ENCODE results near the gene CCR7. TPM values are rescaled to one million over a fixed set of nuclear protein-coding genes. Genes with fewer than 3 reads are reported as not detected.
A peak's percentile ranks its signal among the peaks of the same experiment; 100 is the strongest.

Gene CCR7
- total RNA-seq, 2 donors from 2014 or later: 0.53 TPM; not detected in 1

GRCh38 chr17:40582328-40582901 is 17.1 kb upstream of the CCR7 start:
- H3K4me3 ChIP-seq (ENCODE audit: low read length): no peak overlapping the region
- no peaks in the 10 kb centered on the region for H3K36me3 ChIP-seq (ENCODE audit: control insufficient read depth, insufficient read depth, low read length)
- H3K9me3 Mint-ChIP-seq: peaks cover 23% of the 10 kb centered on the region
- peak; percentile 39 for DNase-seq
- H3K9me3 ChIP-seq (ENCODE audit: control insufficient read depth, low read length): peaks cover 13% of the 10 kb centered on the region
- no peaks in the 10 kb centered on the region for H3K36me3 Mint-ChIP-seq (ENCODE audit: low read depth)
- H3K27me3 Mint-ChIP-seq (ENCODE audit: insufficient read depth): peaks cover 19% of the 10 kb centered on the region
- 86 to 89% methylated on average over 7 to 11 of the region's 11 CpGs for WGBS, 2 experiments (ENCODE audit: insufficient coverage in 1 of 2, insufficient read length in 1 of 2)
- no peak overlapping the region for H3K9ac ChIP-seq (ENCODE audit: extremely low read depth, low read length, poor library complexity, severe bottlenecking)
- no peak for TF ChIP-seq CTCF (conservative IDR thresholded peaks at IDR 0.05)
- H3K4me3 Mint-ChIP-seq: no peak overlapping the region
- H3K27me3 ChIP-seq (ENCODE audit: control insufficient read depth, insufficient read depth, low read length, poor library complexity, severe bottlenecking): no peaks in the 10 kb centered on the region
- peaks cover 2% of the 10 kb centered on the region for H3K4me1 Mint-ChIP-seq
- no peak overlapping the region for H3K27ac Mint-ChIP-seq
- no peaks in the 10 kb centered on the region for H3K4me1 ChIP-seq (ENCODE audit: control insufficient read depth, insufficient read depth, low read length)
- H3K27ac ChIP-seq (ENCODE audit: low read depth, low read length): no peak overlapping the region

DNA sequence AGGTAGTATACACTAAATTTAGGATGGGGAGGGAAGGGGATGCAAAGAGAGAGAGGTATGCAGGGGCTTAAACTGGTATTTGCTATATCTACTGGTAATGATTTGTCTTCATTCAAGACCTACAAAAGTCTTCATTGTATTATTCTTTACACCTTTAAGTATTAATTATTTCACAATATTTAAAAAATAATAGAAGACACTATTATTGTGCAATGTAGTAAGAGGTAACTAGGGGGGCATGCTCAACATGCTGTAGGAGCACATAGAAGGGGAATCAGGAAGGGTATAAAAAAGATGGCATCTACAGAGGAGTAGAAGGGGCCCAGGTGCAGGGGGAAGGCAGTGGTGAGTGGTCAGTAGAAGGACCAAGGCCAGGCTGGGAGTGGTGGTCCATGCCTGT is 14.9 kb upstream of the CCR7 start:
- Histone ChIP-seq H3K9me3 (ENCODE audit: control insufficient read depth, low read length) (peaks cover 8% of the 10 kb centered on the region), H3K4me1 (ENCODE audit: control insufficient read depth, insufficient read depth, low read length) (no peaks in the 10 kb centered on the region), H3K36me3 (ENCODE audit: control insufficient read depth, insufficient read depth, low read length) (no peaks in the 10 kb centered on the region), H3K27ac (ENCODE audit: low read depth, low read length) (no peak overlapping the region), H3K4me3 (ENCODE audit: low read length) (no peak overlapping the region), H3K27me3 (ENCODE audit: control insufficient read depth, insufficient read depth, low read length, poor library complexity, severe bottlenecking) (no peaks in the 10 kb centered on the region), H3K9ac (ENCODE audit: extremely low read depth, low read length, poor library complexity, severe bottlenecking) (no peak overlapping the region)
- H3K4me3 Mint-ChIP-seq: no peak overlapping the region
- peaks cover 13% of the 10 kb centered on the region for H3K9me3 Mint-ChIP-seq
- no peak overlapping the region for H3K27ac Mint-ChIP-seq
- no peak for TF ChIP-seq CTCF (conservative IDR thresholded peaks at IDR 0.05)
- no peaks in the 10 kb centered on the region for H3K36me3 Mint-ChIP-seq (ENCODE audit: low read depth)
- peaks cover 20% of the 10 kb centered on the region for H3K27me3 Mint-ChIP-seq (ENCODE audit: insufficient read depth)
- H3K4me1 Mint-ChIP-seq: no peaks in the 10 kb centered on the region
- DNase-seq: no peak

- Mint-ChIP-seq H3K36me3 (ENCODE audit: low read depth) (no peaks in the 10 kb centered on the region), H3K9me3 (peaks cover 13% of the 10 kb centered on the region), H3K27me3 (ENCODE audit: insufficient read depth) (peaks cover 26% of the 10 kb centered on the region), H3K4me1 (no peaks in the 10 kb centered on the region), H3K4me3 (no peak overlapping the region), H3K27ac (no peak overlapping the region)
- Histone ChIP-seq H3K9me3 (ENCODE audit: control insufficient read depth, low read length) (peaks cover 7% of the 10 kb centered on the region), H3K27ac (ENCODE audit: low read depth, low read length) (no peak overlapping the region), H3K36me3 (ENCODE audit: control insufficient read depth, insufficient read depth, low read length) (no peaks in the 10 kb centered on the region), H3K4me1 (ENCODE audit: control insufficient read depth, insufficient read depth, low read length) (no peaks in the 10 kb centered on the region), H3K9ac (ENCODE audit: extremely low read depth, low read length, poor library complexity, severe bottlenecking) (no peak overlapping the region), H3K27me3 (ENCODE audit: control insufficient read depth, insufficient read depth, low read length, poor library complexity, severe bottlenecking) (no peaks in the 10 kb centered on the region), H3K4me3 (ENCODE audit: low read length) (no peak overlapping the region)
- no peak for TF ChIP-seq CTCF (conservative IDR thresholded peaks at IDR 0.05)
- 94 to 100% methylated on average over 3 of the region's 3 CpGs for WGBS, 2 experiments (ENCODE audit: insufficient coverage in 1 of 2, insufficient read length in 1 of 2)
- no peak for DNase-seq
Observed at GRCh38 chr17:40579471-40579870, 14.2 kb upstream of the CCR7 start.

Measured in endodermal cell (in vitro differentiated cells).